ENCODE data around the gene TSC22D1.

The TSC22D1 gene

DNA sequence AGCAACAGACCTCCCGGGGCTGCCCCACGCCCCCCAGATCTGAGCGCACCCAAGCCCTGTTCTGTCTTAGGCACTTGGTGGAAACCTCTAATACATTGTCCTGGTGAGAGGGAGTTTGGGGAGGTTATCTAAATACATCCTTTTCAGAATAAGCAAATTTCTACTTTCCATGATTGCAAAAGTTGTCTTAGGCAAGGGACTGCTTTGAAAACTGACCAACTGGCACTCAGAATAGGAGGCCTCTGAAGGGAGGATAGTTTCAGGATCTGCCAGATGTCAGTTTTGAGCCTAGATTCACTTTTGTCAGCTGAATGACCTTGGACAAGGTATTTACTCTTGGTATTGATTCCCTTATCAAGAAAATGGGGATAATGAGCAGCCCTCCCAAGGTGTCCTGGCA is 190.7 kb downstream of the TSC22D1 start:
- Histone ChIP-seq H3K36me3 (ENCODE audit: low read depth) (no peaks in the 10 kb centered on the region), H3K27ac (ENCODE audit: poor library complexity, severe bottlenecking) (no peak overlapping the region), H3K4me3 (ENCODE audit: severe bottlenecking) (no peak overlapping the region), H3K27me3 (ENCODE audit: insufficient read depth, poor library complexity, severe bottlenecking) (no peaks in the 10 kb centered on the region), H3K9me3 (ENCODE audit: severe bottlenecking) (no peaks in the 10 kb centered on the region), H3K4me1 (ENCODE audit: insufficient read depth, poor library complexity, severe bottlenecking) (peaks cover 4% of the 10 kb centered on the region)
- no peak for DNase-seq (ENCODE audit: low spot score)
- TF ChIP-seq CTCF (IDR thresholded peaks at IDR 0.05; ENCODE audit: poor library complexity, severe bottlenecking) = no peak
- ATAC-seq (ENCODE audit: low read depth) = no peak

DNA sequence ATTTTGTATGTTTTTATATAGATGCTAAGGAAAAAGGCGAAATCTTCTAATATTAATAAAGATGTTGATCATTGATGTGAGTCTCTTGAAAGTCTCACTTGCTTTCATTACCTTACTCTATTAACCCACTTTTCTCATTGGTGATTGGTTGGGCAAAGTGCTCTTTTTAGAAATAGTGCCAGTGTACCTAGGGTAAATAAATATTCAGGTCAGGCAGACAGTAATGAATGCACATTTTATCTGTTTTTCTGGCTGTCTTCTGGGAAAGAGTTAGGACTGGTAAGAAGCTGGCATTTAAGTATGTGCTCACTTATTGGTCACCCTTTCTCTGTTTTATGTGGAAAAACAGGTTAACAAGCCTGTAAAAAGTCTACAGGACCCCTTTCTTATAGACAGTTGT is 191.4 kb downstream of the TSC22D1 start:
- H3K27ac ChIP-seq (ENCODE audit: poor library complexity, severe bottlenecking) = no peak overlapping the region
- H3K4me3 ChIP-seq (ENCODE audit: severe bottlenecking) = no peak overlapping the region
- no peaks in the 10 kb centered on the region for H3K27me3 ChIP-seq (ENCODE audit: insufficient read depth, poor library complexity, severe bottlenecking)
- DNase-seq (ENCODE audit: low spot score) (no peak), ATAC-seq (ENCODE audit: low read depth) (no peak)
- TF ChIP-seq CTCF (IDR thresholded peaks at IDR 0.05; ENCODE audit: poor library complexity, severe bottlenecking) = no peak
- H3K36me3 ChIP-seq (ENCODE audit: low read depth) = no peaks in the 10 kb centered on the region
- no peaks in the 10 kb centered on the region for H3K9me3 ChIP-seq (ENCODE audit: severe bottlenecking)
- H3K4me1 ChIP-seq (ENCODE audit: insufficient read depth, poor library complexity, severe bottlenecking) = peaks cover 9% of the 10 kb centered on the region

DNA sequence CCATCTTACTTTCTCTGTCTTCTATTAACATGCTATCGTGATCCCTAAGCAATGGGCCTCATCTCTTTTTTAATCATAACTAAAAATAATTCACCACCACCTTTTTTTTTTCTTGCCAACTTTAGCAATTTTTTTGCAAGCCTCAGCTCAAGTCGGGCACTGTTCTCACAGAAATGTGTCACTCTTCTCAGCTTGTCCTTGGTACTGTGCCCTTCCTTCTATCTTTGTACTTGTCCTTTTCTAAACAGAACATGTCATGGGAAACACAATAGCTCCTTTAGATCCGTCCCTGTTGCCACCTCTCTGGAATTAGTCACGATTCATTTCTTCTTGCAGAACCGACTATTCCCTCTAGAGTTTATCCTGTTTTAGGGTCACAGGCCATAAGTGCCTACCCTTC is 192.2 kb downstream of the TSC22D1 start:
- no peak for ATAC-seq (ENCODE audit: low read depth)
- Histone ChIP-seq H3K9me3 (ENCODE audit: severe bottlenecking) (no peaks in the 10 kb centered on the region), H3K27me3 (ENCODE audit: insufficient read depth, poor library complexity, severe bottlenecking) (no peaks in the 10 kb centered on the region), H3K36me3 (ENCODE audit: low read depth) (no peaks in the 10 kb centered on the region), H3K4me1 (ENCODE audit: insufficient read depth, poor library complexity, severe bottlenecking) (peaks cover 9% of the 10 kb centered on the region), H3K4me3 (ENCODE audit: severe bottlenecking) (no peak overlapping the region), H3K27ac (ENCODE audit: poor library complexity, severe bottlenecking) (no peak overlapping the region)
- TF ChIP-seq CTCF (IDR thresholded peaks at IDR 0.05; ENCODE audit: poor library complexity, severe bottlenecking) = no peak
- DNase-seq (ENCODE audit: low spot score) = no peak

DNA sequence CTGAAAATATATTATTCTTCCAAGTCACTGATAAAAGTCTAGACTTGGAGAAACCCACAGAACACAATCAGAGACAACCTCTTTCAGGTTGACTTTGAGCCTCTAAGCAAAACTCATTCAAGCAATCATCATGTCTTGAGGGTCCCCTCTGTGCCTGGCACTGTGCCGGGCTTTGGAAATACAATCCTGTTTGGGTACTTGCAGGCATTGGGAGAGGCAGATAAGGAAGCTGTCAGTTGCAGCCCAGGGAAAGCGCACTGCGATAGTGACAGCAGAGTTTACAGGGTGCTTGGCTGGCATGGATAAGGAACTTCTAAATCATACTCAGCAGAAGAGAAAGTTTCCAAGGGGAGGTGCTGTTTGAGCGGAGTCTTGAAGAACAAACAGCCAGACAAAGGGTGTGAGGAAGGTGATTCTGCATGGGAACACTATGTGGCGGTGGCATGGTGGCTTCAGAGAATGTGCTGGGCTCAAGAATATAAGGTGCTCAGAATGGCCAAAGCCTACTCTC is 193.4 kb downstream of the TSC22D1 start:
- no peak for ATAC-seq (ENCODE audit: low read depth)
- no peak for TF ChIP-seq CTCF (IDR thresholded peaks at IDR 0.05; ENCODE audit: poor library complexity, severe bottlenecking)

More for the DNA sequence above, 193.4 kb downstream of the TSC22D1 start:
- Histone ChIP-seq H3K4me3 (ENCODE audit: severe bottlenecking) (no peak overlapping the region), H3K9me3 (ENCODE audit: severe bottlenecking) (no peaks in the 10 kb centered on the region), H3K36me3 (ENCODE audit: low read depth) (no peaks in the 10 kb centered on the region), H3K4me1 (ENCODE audit: insufficient read depth, poor library complexity, severe bottlenecking) (peaks cover 9% of the 10 kb centered on the region), H3K27ac (ENCODE audit: poor library complexity, severe bottlenecking) (no peak overlapping the region), H3K27me3 (ENCODE audit: insufficient read depth, poor library complexity, severe bottlenecking) (no peaks in the 10 kb centered on the region)
- no peak for DNase-seq (ENCODE audit: low spot score)
